Retinal pigment epithelial cell (primary cell): Measurements from ENCODE around the gene IQSEC2.

ENCODE experiments used
- DNase-seq: peaks from one replicate; pipeline ENCODE4 v3.0.0-alpha.2; 2010; ENCODE audit warnings: low read depth
- H3K4me3 ChIP-seq: 2 replicates; pipeline ENCODE4 v1.5.1; 2011; ENCODE audit warnings: mild to moderate bottlenecking, low read length, control low read depth, moderate library complexity
- CTCF ChIP-seq: conservative IDR thresholded peaks from 2 replicates; pipeline ENCODE4 v1.5.1; 2011; ENCODE audit warnings: low read depth, low read length, control low read depth, inconsistent platforms

The IQSEC2 gene

GRCh38 chrX:53303195-53303594 is 21.8 kb upstream of the IQSEC2 start:
- DNase-seq: no peak
- H3K4me3 ChIP-seq: no peak overlapping the region
- no peak for TF ChIP-seq CTCF

GRCh38 chrX:53300157-53300556 is 18.8 kb upstream of the IQSEC2 start:
- no peak for TF ChIP-seq CTCF
- DNase-seq: no peak
- H3K4me3 ChIP-seq: no peak overlapping the region

- DNase-seq: no peak
- TF ChIP-seq CTCF: peak; percentile 36
- H3K4me3 ChIP-seq: no peak overlapping the region
Observed at GRCh38 chrX:53294024-53294648, 12.8 kb upstream of the IQSEC2 start.

- no peak for TF ChIP-seq CTCF
- no peak overlapping the region for H3K4me3 ChIP-seq
- DNase-seq: no peak
Observed at GRCh38 chrX:53291596-53291995, 10.2 kb upstream of the IQSEC2 start.

GRCh38 chrX:53290441-53291041 is 9.2 kb upstream of the IQSEC2 start:
- no peak for DNase-seq
- TF ChIP-seq CTCF: no peak
- H3K4me3 ChIP-seq: no peak overlapping the region

GRCh38 chrX:53288189-53288588 is 6.8 kb upstream of the IQSEC2 start:
- no peak for DNase-seq
- no peak overlapping the region for H3K4me3 ChIP-seq
- no peak for TF ChIP-seq CTCF

- H3K4me3 ChIP-seq: no peak overlapping the region
- no peak for TF ChIP-seq CTCF
- DNase-seq: no peak
Observed at GRCh38 chrX:53287493-53288138, 6.2 kb upstream of the IQSEC2 start.
